Left ventricle myocardium inferior (tissue), 1 donor: ENCODE measurements around the gene PM20D1. TPM values are rescaled to one million over a fixed set of nuclear protein-coding genes. Genes with fewer than 3 reads are reported as not detected.

Experiments used
- DNase-seq: peaks from one replicate; pipeline ENCODE4 v3.0.0-alpha.2; 2020
- H3K27ac ChIP-seq: fragments of 200-600 bp; replicated peaks from 2 replicates; pipeline ENCODE4 v1.8.0; 2021
- H3K27me3 ChIP-seq: fragments of 200-600 bp; 2 replicates; pipeline ENCODE4 v1.8.0; 2021; ENCODE audit warnings: low read depth
- H3K36me3 ChIP-seq: fragments of 200-600 bp; 2 replicates; pipeline ENCODE4 v1.8.0; 2021
- H3K4me1 ChIP-seq: fragments of 200-600 bp; 2 replicates; pipeline ENCODE4 v1.8.0; 2021
- H3K4me3 ChIP-seq: fragments of 200-600 bp; 2 replicates; pipeline ENCODE4 v1.8.0; 2021; ENCODE audit warnings: mild to moderate bottlenecking, moderate library complexity
- H3K9me3 ChIP-seq: fragments of 200-600 bp; replicated peaks from 2 replicates; pipeline ENCODE4 v1.8.0; 2021
- intact Hi-C: fragments of 100-400 bp; cut with micrococcal nuclease; formaldehyde crosslinking; loops from one replicate; pipeline ENCODE4 v1.11.0; 2022
- total RNA-seq: library from RNA; stranded (reverse); fragmentation: NEBNext Ultra II Directional; extraction: Animal tissue kit (Norgen Biotek cat#: 25700); gene quantifications from one replicate; pipeline ENCODE4 v1.2.1, GENCODE V29; 2021
- TF ChIP-seq, protein P1 (sequence below): fragments of 200-600 bp; IDR thresholded peaks from 2 replicates; pipeline ENCODE4 v1.8.0; 2021; ENCODE audit warnings: antibody characterized with exemption, mild to moderate bottlenecking, borderline replicate concordance
- donor health status: DM: no; HTN: yes; CAD: no; lungs with severe emphysema.

The PM20D1 gene
- total RNA-seq, 1 donor from 2014 or later: 1.7 TPM

DNA sequence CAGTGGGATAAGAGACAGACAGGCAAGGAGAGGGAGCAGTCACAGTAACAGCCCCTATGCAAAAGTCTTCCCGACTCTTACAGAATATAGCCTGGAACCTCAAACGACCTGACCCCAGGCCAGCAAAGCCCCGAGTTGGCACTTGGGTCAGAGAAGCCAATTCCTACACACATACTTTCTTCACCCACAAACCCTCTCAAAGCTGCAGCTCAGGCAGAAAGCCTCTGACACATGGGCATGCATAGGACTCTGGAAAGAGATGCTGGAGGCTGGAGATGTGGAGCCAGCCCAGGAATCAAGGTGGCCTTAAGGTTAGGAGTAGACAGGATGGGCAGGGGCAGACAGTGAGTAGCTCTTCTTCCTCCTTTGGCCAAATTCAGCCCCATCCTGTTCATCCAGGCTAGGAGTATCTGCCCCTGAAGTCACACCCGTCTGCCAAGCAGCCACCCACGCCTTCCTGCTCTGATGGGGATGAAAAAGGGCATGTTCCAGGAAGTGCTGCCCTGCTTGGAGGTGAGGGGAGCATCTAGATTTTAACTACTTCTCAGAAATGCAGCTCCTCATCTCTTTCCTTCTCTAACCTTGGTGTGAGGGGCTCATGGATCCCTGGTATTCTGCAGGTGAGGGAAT is 44.7 kb downstream of the PM20D1 start:
- DNase-seq: no peak
- intact Hi-C loops: loop anchor here (10.0 kb wide), 1 partner anchor 110 kb away; no protein-coding TSS in a partner anchor
- H3K27ac ChIP-seq: peak overlapping the region; percentile 38
- peaks cover 98% of the 10 kb centered on the region for H3K4me1 ChIP-seq
- H3K36me3 ChIP-seq: peaks cover 57% of the 10 kb centered on the region
- TF ChIP-seq, protein P1, sequence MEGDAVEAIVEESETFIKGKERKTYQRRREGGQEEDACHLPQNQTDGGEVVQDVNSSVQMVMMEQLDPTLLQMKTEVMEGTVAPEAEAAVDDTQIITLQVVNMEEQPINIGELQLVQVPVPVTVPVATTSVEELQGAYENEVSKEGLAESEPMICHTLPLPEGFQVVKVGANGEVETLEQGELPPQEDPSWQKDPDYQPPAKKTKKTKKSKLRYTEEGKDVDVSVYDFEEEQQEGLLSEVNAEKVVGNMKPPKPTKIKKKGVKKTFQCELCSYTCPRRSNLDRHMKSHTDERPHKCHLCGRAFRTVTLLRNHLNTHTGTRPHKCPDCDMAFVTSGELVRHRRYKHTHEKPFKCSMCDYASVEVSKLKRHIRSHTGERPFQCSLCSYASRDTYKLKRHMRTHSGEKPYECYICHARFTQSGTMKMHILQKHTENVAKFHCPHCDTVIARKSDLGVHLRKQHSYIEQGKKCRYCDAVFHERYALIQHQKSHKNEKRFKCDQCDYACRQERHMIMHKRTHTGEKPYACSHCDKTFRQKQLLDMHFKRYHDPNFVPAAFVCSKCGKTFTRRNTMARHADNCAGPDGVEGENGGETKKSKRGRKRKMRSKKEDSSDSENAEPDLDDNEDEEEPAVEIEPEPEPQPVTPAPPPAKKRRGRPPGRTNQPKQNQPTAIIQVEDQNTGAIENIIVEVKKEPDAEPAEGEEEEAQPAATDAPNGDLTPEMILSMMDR: no peak
- H3K4me3 ChIP-seq: peak overlapping the region; percentile 94
- no peaks in the 10 kb centered on the region for H3K9me3 ChIP-seq
- H3K27me3 ChIP-seq: no peaks in the 10 kb centered on the region

DNA sequence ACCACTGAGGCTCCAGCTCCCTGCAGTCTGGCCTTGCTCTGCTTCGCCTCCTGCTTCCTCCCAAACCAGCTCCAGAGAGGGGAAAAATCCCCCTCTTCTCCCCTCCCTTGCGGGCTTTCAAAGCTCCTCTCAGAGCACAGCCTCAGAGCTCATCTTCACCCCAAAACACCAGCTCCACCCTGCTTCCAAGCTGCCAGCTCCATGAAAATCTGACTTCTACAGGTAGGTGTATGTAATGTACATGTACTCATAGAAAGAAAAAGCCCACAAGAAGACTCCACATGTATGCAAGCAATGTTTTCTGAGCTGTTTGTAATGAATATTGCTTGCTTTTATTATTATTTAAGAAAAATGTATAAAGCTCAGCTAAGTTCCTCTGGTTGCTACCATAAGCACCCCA is 45.3 kb downstream of the PM20D1 start:
- no peak for DNase-seq
- peaks cover 98% of the 10 kb centered on the region for H3K4me1 ChIP-seq
- no peaks in the 10 kb centered on the region for H3K27me3 ChIP-seq
- H3K4me3 ChIP-seq: peak overlapping the region; percentile 94
- H3K27ac ChIP-seq: peak overlapping the region; percentile 38
- TF ChIP-seq, protein P1: no peak
- no peaks in the 10 kb centered on the region for H3K9me3 ChIP-seq
- peaks cover 57% of the 10 kb centered on the region for H3K36me3 ChIP-seq
- intact Hi-C loops: loop anchor here (10.0 kb wide), 1 partner anchor 110 kb away; no protein-coding TSS in a partner anchor

DNA sequence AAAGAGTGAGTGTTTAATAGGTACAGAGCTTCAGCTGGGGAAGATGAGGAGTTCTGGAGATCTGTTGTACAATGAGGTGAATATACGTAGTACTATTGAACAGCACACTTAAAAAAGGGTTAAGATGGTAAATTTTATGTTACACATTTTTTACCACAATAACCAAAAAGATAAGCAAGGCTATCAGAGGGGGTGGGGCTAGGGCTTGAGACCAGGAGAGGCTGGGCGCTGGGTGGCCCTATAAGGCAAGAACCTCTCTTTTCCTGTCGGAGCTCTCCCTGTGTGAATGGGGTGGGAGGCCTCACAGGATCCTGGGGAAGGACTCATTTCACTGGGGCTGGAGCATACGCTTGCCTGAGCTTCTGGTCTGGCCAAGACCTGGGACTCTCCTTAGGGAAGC is 45.9 kb downstream of the PM20D1 start:
- no peaks in the 10 kb centered on the region for H3K27me3 ChIP-seq
- H3K36me3 ChIP-seq: peaks cover 57% of the 10 kb centered on the region
- peaks cover 96% of the 10 kb centered on the region for H3K4me1 ChIP-seq
- no peak for DNase-seq
- intact Hi-C loops: loop anchor here (10.0 kb wide), 1 partner anchor 111 kb away; no protein-coding TSS in a partner anchor
- TF ChIP-seq, protein P1: no peak
- no peaks in the 10 kb centered on the region for H3K9me3 ChIP-seq
- H3K27ac ChIP-seq: peak overlapping the region; percentile 38
- H3K4me3 ChIP-seq: peak overlapping the region; percentile 94

DNA sequence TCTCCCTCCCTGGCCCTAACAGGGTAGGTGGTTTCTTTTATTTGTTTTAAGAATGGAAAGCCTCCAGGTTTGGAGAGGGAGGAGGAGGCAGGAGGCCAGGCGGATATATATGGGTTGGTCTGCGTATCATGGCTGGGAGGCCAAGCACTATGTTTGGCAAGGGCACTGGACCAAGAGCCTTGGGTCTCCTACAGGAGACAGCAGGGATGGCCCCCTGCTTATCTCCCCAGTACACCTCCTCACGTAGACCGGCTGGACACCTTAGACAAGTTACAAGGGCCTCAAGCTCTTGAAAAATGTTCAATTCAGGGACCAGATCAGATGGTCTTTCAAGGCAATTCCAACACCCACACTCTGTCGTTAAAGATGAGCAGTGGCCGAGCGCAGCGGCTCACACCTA is 47.9 kb downstream of the PM20D1 start:
- Histone ChIP-seq H3K27ac (peak overlapping the region; percentile 72), H3K4me3 (peak overlapping the region; percentile 36), H3K36me3 (peaks cover 70% of the 10 kb centered on the region), H3K4me1 (peaks cover 94% of the 10 kb centered on the region), H3K9me3 (no peaks in the 10 kb centered on the region), H3K27me3 (no peaks in the 10 kb centered on the region)
- no peak for DNase-seq
- TF ChIP-seq, protein P1: no peak
- intact Hi-C loops: loop anchor here (10.0 kb wide), 1 partner anchor 113 kb away; no protein-coding TSS in a partner anchor

DNA sequence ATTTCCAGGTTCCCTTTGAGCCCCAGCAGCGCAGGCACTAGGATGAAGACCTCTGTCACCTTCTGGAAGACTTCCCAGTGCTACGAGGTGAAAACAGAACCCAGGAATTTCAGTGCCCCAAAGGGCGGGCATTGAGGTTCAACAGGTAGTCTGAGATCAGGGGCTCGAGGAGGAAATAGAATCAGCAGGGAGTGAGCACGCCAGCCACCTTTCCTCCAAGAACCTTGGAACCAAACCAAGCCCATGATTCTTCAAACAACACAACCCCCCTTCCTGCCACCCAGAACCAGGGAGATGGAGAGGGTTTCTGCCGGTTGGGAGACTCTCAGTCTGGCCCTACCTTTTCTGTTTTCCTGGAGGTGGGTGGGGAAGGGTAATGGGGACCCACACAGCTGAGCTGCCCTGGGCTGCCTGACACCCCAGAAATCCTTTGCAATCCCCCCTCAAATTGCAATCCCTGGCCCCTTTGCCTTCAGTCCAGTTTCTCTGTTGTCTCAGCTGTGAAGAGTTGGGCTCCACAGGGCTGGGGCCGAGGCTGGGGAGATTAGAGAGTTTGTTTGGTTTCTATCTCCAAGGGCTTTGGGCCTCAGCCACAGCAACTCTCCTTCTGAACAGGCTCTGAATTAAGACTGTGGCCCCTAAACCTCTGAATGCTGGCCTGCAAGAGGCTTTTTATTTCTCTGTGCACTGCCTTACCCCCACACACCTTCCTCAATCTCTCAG is 48.8 kb downstream of the PM20D1 start:
- Histone ChIP-seq H3K4me3 (peak overlapping the region; percentile 36), H3K9me3 (no peaks in the 10 kb centered on the region), H3K27ac (peak overlapping the region; percentile 72), H3K4me1 (peaks cover 90% of the 10 kb centered on the region), H3K36me3 (peaks cover 71% of the 10 kb centered on the region), H3K27me3 (no peaks in the 10 kb centered on the region)
- TF ChIP-seq, protein P1: no peak
- no peak for DNase-seq
- intact Hi-C loops: loop anchor here (10.0 kb wide), 1 partner anchor 114 kb away; no protein-coding TSS in a partner anchor
